ENCODE data around the gene CCDC191. TPM values are rescaled to one million over a fixed set of nuclear protein-coding genes. Genes with fewer than 3 reads are reported as not detected.

The CCDC191 gene
- total RNA-seq, 2 experiments from 2014 or later, result 3.6 to 3.7 TPM

GRCh38 chr3:114093596-114093995, 37.3 kb upstream of the CCDC191 start:
- Mint-ChIP-seq H3K4me3 (no peak overlapping the region), H3K9me3 (no peaks in the 10 kb centered on the region), H3K4me1 (ENCODE audit: low read depth) (no peaks in the 10 kb centered on the region), H3K36me3 (ENCODE audit: low read depth) (no peaks in the 10 kb centered on the region), H3K27ac (no peak overlapping the region), H3K27me3 (no peaks in the 10 kb centered on the region)
- Histone ChIP-seq H3K36me3 (ENCODE audit: insufficient read depth, low read length) (no peaks in the 10 kb centered on the region), H3K27me3 (ENCODE audit: control insufficient read depth in 1 of 2, insufficient read depth in 2 of 2, low read length in 2 of 2) (no peaks in the 10 kb centered on the region), H3K4me1 (ENCODE audit: insufficient read depth, low read length) (no peaks in the 10 kb centered on the region), H3K4me3 (ENCODE audit: low read length) (no peak overlapping the region), H3K27ac (ENCODE audit: low read depth in 1 of 2, low read length in 2 of 2) (no peak overlapping the region), H3K9me3 (ENCODE audit: control insufficient read depth in 1 of 2, insufficient read depth in 1 of 2, low read length in 2 of 2) (no peaks in the 10 kb centered on the region)
- POLR2A ChIA-PET, result no interaction called here
- ATAC-seq (ENCODE audit: poor library complexity) (no peak), DNase-seq (no peak)
- CTCF ChIA-PET, result interaction anchor here (0.8 kb wide), 1 partner anchor 8 kb away, joined by 3 read pairs; no protein-coding TSS in a partner anchor
- TF ChIP-seq, protein P1, sequence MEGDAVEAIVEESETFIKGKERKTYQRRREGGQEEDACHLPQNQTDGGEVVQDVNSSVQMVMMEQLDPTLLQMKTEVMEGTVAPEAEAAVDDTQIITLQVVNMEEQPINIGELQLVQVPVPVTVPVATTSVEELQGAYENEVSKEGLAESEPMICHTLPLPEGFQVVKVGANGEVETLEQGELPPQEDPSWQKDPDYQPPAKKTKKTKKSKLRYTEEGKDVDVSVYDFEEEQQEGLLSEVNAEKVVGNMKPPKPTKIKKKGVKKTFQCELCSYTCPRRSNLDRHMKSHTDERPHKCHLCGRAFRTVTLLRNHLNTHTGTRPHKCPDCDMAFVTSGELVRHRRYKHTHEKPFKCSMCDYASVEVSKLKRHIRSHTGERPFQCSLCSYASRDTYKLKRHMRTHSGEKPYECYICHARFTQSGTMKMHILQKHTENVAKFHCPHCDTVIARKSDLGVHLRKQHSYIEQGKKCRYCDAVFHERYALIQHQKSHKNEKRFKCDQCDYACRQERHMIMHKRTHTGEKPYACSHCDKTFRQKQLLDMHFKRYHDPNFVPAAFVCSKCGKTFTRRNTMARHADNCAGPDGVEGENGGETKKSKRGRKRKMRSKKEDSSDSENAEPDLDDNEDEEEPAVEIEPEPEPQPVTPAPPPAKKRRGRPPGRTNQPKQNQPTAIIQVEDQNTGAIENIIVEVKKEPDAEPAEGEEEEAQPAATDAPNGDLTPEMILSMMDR (IDR thresholded peaks at IDR 0.05), result no peak
- intact Hi-C loops (cut with DNase I, micrococcal nuclease), result no loop called here

DNA sequence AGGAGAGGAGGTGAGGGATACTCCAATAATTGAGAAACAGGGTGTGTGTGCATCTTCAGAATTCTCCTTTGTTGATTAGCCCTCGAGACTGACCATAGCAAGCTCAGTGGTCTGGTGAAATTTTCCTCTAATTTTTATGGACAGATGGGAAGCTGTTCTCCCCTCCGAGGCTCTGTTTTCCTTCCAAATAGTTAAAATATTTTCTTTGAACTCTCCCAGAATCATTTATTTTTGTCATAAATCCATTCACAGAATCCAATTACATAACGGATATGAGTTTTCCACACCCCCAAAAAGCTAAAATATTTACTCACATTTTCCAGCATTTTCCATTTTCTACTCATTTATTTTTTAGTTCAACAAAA, 36.7 kb upstream of the CCDC191 start:
- ChIA-PET CTCF (interaction anchor here (0.8 kb wide), 1 partner anchor 9 kb away, joined by 3 read pairs; no protein-coding TSS in a partner anchor), POLR2A (no interaction called here)
- no peak overlapping the region for H3K27ac Mint-ChIP-seq
- H3K27me3 Mint-ChIP-seq, result no peaks in the 10 kb centered on the region
- no peak for DNase-seq
- Histone ChIP-seq H3K9me3 (ENCODE audit: control insufficient read depth in 1 of 2, insufficient read depth in 1 of 2, low read length in 2 of 2) (no peaks in the 10 kb centered on the region), H3K27me3 (ENCODE audit: control insufficient read depth in 1 of 2, insufficient read depth in 2 of 2, low read length in 2 of 2) (no peaks in the 10 kb centered on the region), H3K4me1 (ENCODE audit: insufficient read depth, low read length) (no peaks in the 10 kb centered on the region), H3K4me3 (ENCODE audit: low read length) (no peak overlapping the region), H3K27ac (ENCODE audit: low read depth in 1 of 2, low read length in 2 of 2) (no peak overlapping the region), H3K36me3 (ENCODE audit: insufficient read depth, low read length) (peaks cover under 1% of the 10 kb centered on the region)
- ATAC-seq (ENCODE audit: poor library complexity), result no peak
- H3K9me3 Mint-ChIP-seq, result no peaks in the 10 kb centered on the region
- intact Hi-C loops (cut with DNase I, micrococcal nuclease), result no loop called here
- no peaks in the 10 kb centered on the region for H3K4me1 Mint-ChIP-seq (ENCODE audit: low read depth)
- H3K36me3 Mint-ChIP-seq (ENCODE audit: low read depth), result peaks cover 1% of the 10 kb centered on the region
- TF ChIP-seq, protein P1 (IDR thresholded peaks at IDR 0.05), result no peak
- H3K4me3 Mint-ChIP-seq, result no peak overlapping the region

DNA sequence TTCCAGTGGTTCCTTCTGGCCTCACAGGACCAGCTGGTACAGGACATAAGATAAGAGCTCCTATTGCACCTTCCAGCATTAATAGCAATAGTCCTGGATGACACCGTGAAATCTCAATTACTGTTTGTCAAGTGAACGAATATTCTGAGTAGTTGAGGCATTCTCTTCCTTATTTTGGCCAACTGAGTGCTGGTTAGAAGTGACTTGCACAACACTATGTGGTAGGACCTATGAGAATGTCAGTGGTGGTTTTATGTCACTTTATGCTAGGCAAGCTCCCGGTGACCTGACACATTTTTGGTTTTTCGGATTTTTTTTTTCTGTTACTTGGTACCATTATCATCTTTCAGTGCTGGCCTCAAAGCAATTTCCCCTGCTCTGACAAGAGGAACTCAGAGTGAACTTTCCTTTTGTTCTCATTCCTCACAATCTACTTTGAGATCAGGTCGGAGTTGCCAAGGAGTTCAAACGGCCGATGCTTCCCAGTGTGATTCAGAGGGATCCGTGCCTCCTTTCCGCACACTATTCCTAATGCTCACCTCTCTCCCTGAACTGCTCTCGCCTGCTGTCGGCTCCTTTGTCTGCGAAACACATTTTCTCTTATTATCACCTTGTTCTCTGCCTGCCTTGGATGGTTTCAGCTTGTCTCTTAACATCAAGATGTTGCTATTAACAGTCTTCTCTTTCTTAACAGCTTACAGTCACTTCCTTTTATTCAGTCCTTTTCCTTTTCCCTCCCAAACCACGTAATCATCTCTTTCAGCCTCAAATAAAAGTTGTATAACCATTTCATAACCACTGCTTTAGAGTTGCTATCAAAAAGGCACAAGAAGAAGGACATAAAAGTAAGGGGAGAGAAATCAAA, 36.1 kb upstream of the CCDC191 start:
- Histone ChIP-seq H3K4me1 (ENCODE audit: insufficient read depth, low read length) (no peaks in the 10 kb centered on the region), H3K27ac (ENCODE audit: low read depth in 1 of 2, low read length in 2 of 2) (no peak overlapping the region), H3K9me3 (ENCODE audit: control insufficient read depth in 1 of 2, insufficient read depth in 1 of 2, low read length in 2 of 2) (no peaks in the 10 kb centered on the region), H3K27me3 (ENCODE audit: control insufficient read depth in 1 of 2, insufficient read depth in 2 of 2, low read length in 2 of 2) (no peaks in the 10 kb centered on the region), H3K4me3 (ENCODE audit: low read length) (no peak overlapping the region), H3K36me3 (ENCODE audit: insufficient read depth, low read length) (peaks cover 3% of the 10 kb centered on the region)
- DNase-seq (peak in 2 of 14 experiments; percentile 3 to 16), ATAC-seq (ENCODE audit: poor library complexity) (no peak)
- TF ChIP-seq, protein P1 (IDR thresholded peaks at IDR 0.05), result no peak
- ChIA-PET POLR2A (no interaction called here), CTCF (interaction anchor here (0.8 kb wide), 1 partner anchor 9 kb away, joined by 3 read pairs; no protein-coding TSS in a partner anchor)
- Mint-ChIP-seq H3K4me3 (no peak overlapping the region), H3K4me1 (ENCODE audit: low read depth) (no peaks in the 10 kb centered on the region), H3K9me3 (no peaks in the 10 kb centered on the region), H3K27me3 (no peaks in the 10 kb centered on the region), H3K36me3 (ENCODE audit: low read depth) (peaks cover 7% of the 10 kb centered on the region), H3K27ac (no peak overlapping the region)
- intact Hi-C loops (cut with DNase I, micrococcal nuclease), result no loop called here
